Tibial artery (tissue), 4 donors: ENCODE measurements around the gene MAML2.

Source experiments
- DNase-seq, 2 donors: peaks; one replicate each; pipeline ENCODE4 v3.0.0-alpha.2; 2019
- H3K27ac ChIP-seq, 2 donors: fragments of 200-600 bp; sonication (generic) in 1 of 2; 1 replicate in 1 of 2; 2 replicates in 1 of 2; pipeline ENCODE4 v1.5.1; 2018 to 2019; ENCODE audit warnings: mild to moderate bottlenecking in 1 of 2
- H3K27me3 ChIP-seq, 2 donors: fragments of 200-600 bp; sonication (generic) in 1 of 2; one replicate each; pipeline versions ENCODE4 v1.5.1 to v1.6.0; 2016 to 2019
- H3K36me3 ChIP-seq, 3 donors: fragments of 200-600 bp; sonication (generic) in 2 of 3; one replicate each; pipeline ENCODE4 v1.5.1; 2016 to 2019; ENCODE audit warnings: mild to moderate bottlenecking in 2 of 3
- H3K4me1 ChIP-seq, 4 donors: fragments of 200-600 bp; sonication (generic) in 2 of 4; 1 replicate in 3 of 4; 2 replicates in 1 of 4; pipeline ENCODE4 v1.5.1; 2016 to 2019
- H3K4me3 ChIP-seq, 2 donors: fragments of 200-600 bp; sonication (generic) in 1 of 2; 1 replicate in 1 of 2; 2 replicates in 1 of 2; pipeline ENCODE4 v1.5.1; 2018 to 2019; ENCODE audit warnings: mild to moderate bottlenecking in 2 of 2
- H3K9me3 ChIP-seq, 3 donors: fragments of 200-600 bp; sonication (generic) in 1 of 3; one replicate each; pipeline ENCODE4 v1.5.1; 2016 to 2019
- CTCF ChIP-seq, 2 experiments: fragments of 200-600 bp in 1 of 2; fragments of 450-650 bp in 1 of 2; IDR thresholded peaks; one replicate each; pipeline ENCODE4 v1.5.1; 2017 to 2019; ENCODE audit warnings: antibody characterized with exemption in 2 of 2, mild to moderate bottlenecking in 1 of 2, moderate library complexity in 1 of 2
- intact Hi-C: fragments of 100-400 bp; cut with DNase I; formaldehyde crosslinking; loops from one replicate; pipeline ENCODE4 v1.15.0; 2023; ENCODE audit warnings: low total_unique reads

Gene MAML2

GRCh38 chr11:96023275-96023674 is 319.7 kb downstream of the MAML2 start:
- DNase-seq, result no peak
- Histone ChIP-seq H3K4me1 (no peaks in the 10 kb centered on the region), H3K9me3 (no peaks in the 10 kb centered on the region), H3K27me3 (no peaks in the 10 kb centered on the region), H3K4me3 (no peak overlapping the region), H3K27ac (no peak overlapping the region), H3K36me3 (no peaks in the 10 kb centered on the region)
- intact Hi-C loops, result no loop called here
- no peak for TF ChIP-seq CTCF (IDR thresholded peaks at IDR 0.05)

GRCh38 chr11:96021901-96022650 is 320.9 kb downstream of the MAML2 start:
- no peak for DNase-seq
- Histone ChIP-seq H3K27me3 (no peaks in the 10 kb centered on the region), H3K4me1 (no peaks in the 10 kb centered on the region), H3K9me3 (no peaks in the 10 kb centered on the region), H3K36me3 (no peaks in the 10 kb centered on the region), H3K4me3 (no peak overlapping the region), H3K27ac (no peak overlapping the region)
- no peak for TF ChIP-seq CTCF (IDR thresholded peaks at IDR 0.05)
- intact Hi-C loops, result no loop called here

GRCh38 chr11:96019810-96020747 is 322.9 kb downstream of the MAML2 start:
- Histone ChIP-seq H3K27ac (no peak overlapping the region), H3K27me3 (no peaks in the 10 kb centered on the region), H3K9me3 (no peaks in the 10 kb centered on the region), H3K4me1 (no peaks in the 10 kb centered on the region), H3K4me3 (no peak overlapping the region), H3K36me3 (no peaks in the 10 kb centered on the region)
- DNase-seq, result no peak
- intact Hi-C loops, result no loop called here
- TF ChIP-seq CTCF (IDR thresholded peaks at IDR 0.05), result no peak

GRCh38 chr11:96019281-96019680 is 323.7 kb downstream of the MAML2 start:
- Histone ChIP-seq H3K36me3 (no peaks in the 10 kb centered on the region), H3K4me3 (no peak overlapping the region), H3K9me3 (no peaks in the 10 kb centered on the region), H3K27me3 (no peaks in the 10 kb centered on the region), H3K4me1 (no peaks in the 10 kb centered on the region), H3K27ac (no peak overlapping the region)
- no peak for DNase-seq
- intact Hi-C loops, result no loop called here
- TF ChIP-seq CTCF (IDR thresholded peaks at IDR 0.05), result no peak

- no peak for DNase-seq
- Histone ChIP-seq H3K27ac (no peak overlapping the region), H3K9me3 (no peaks in the 10 kb centered on the region), H3K4me1 (peaks cover 0 to under 1% (median 0%) of the 10 kb centered on the region in 4 donors), H3K27me3 (no peaks in the 10 kb centered on the region), H3K36me3 (no peaks in the 10 kb centered on the region), H3K4me3 (no peak overlapping the region)
- intact Hi-C loops, result no loop called here
- no peak for TF ChIP-seq CTCF (IDR thresholded peaks at IDR 0.05)
Measured at GRCh38 chr11:96017856-96018255, 325.1 kb downstream of the MAML2 start.
